HepG2 (cell line): Measurements from ENCODE around the gene SMCO1. TPM values are rescaled to one million over a fixed set of nuclear protein-coding genes. Genes with fewer than 3 reads are reported as not detected.

Experiments used
- ATAD3A ChIP-seq: sonication (generic); formaldehyde crosslinking; IDR thresholded peaks from 2 replicates; pipeline ENCODE4 v1.4.0; 2020; ENCODE audit warnings: missing genetic modification reagents
- ATRX ChIP-seq: sonication (generic); formaldehyde crosslinking; IDR thresholded peaks from 2 replicates; pipeline ENCODE4 v1.4.0; 2020; ENCODE audit warnings: missing genetic modification reagents, borderline replicate concordance
- CBFB ChIP-seq: sonication (generic); formaldehyde crosslinking; IDR thresholded peaks from 2 replicates; pipeline ENCODE4 v1.4.0; 2020; ENCODE audit warnings: missing genetic modification reagents
- CEBPB ChIP-seq: IDR thresholded peaks from 2 replicates; pipeline ENCODE4 v1.6.1; 2011; ENCODE audit warnings: low read depth, low read length, improper control_type of control experiment, borderline replicate concordance
- GABPA ChIP-seq, 2 experiments: IDR thresholded peaks; 2 replicates each; pipeline ENCODE4 v1.6.1; 2011 to 2016; ENCODE audit warnings: low read depth in 2 of 2, low read length in 1 of 2, missing biosample characterization in 1 of 2, missing genetic modification characterization in 1 of 2
- PRMT3 ChIP-seq: sonication (generic); formaldehyde crosslinking; IDR thresholded peaks from 2 replicates; pipeline ENCODE4 v1.8.1; 2022; ENCODE audit warnings: low read depth, mild to moderate bottlenecking, moderate library complexity, missing genetic modification reagents, borderline replicate concordance
- REL ChIP-seq: sonication (generic); formaldehyde crosslinking; conservative IDR thresholded peaks from 2 replicates; pipeline ENCODE4 v1.8.0; 2022; ENCODE audit warnings: mild to moderate bottlenecking, missing genetic modification reagents, moderate library complexity
- SKI ChIP-seq: fragments of 450-650 bp; IDR thresholded peaks from one replicate; pipeline ENCODE4 v1.6.1; 2018; ENCODE audit warnings: mild to moderate bottlenecking; ENCODE audit not compliant: partially characterized antibody
- ZC3H13 ChIP-seq: sonication (generic); formaldehyde crosslinking; IDR thresholded peaks from 2 replicates; pipeline ENCODE4 v1.8.1; 2023; ENCODE audit warnings: mild to moderate bottlenecking, missing genetic modification reagents, moderate library complexity
- ZNF552 ChIP-seq: sonication (generic); formaldehyde crosslinking; IDR thresholded peaks from 2 replicates; pipeline ENCODE4 v1.9.0; 2022; ENCODE audit warnings: missing genetic modification reagents, mild to moderate bottlenecking, borderline replicate concordance
- ZNF747 ChIP-seq: sonication (generic); formaldehyde crosslinking; IDR thresholded peaks from 2 replicates; pipeline ENCODE4 v1.8.1; 2023; ENCODE audit warnings: missing genetic modification reagents, mild to moderate bottlenecking, borderline replicate concordance
- polyA plus RNA-seq, 8 experiments: library from polyadenylated mRNA; depleted of rRNA in 3 of 8; stranded (reverse) in 7 of 8; unstranded in 1 of 8; fragments of >200 nt; fragmentation: Illumina TruSeq in 4 of 8; extraction: Trizol in 4 of 8; gene quantifications; 2 replicates each; pipeline versions ENCODE4 v1.2.1 to v1.2.3, GENCODE V29; 2011 to 2016; ENCODE audit warnings: low read depth in 4 of 8, missing spikeins in 1 of 8, mixed read lengths in 1 of 8; ENCODE audit not compliant: insufficient read depth in 1 of 8
- total RNA-seq, 5 experiments: library from RNA; depleted of rRNA; stranded (reverse); fragments of >200 nt; fragmentation: Illumina TruSeq; extraction: Trizol; gene quantifications; 2 replicates each; pipeline ENCODE4 v1.2.3, GENCODE V29; 2016; ENCODE audit warnings: low read depth in 1 of 5
- TF ChIP-seq, protein P1 (sequence below): sonication (generic); formaldehyde crosslinking; conservative IDR thresholded peaks from 2 replicates; pipeline ENCODE4 v1.8.0; 2022; ENCODE audit warnings: mild to moderate bottlenecking, moderate library complexity, missing genetic modification reagents
- TF ChIP-seq, protein P2 (sequence below): sonication (generic); formaldehyde crosslinking; IDR thresholded peaks from 2 replicates; pipeline ENCODE4 v1.8.1; 2023; ENCODE audit warnings: mild to moderate bottlenecking, missing genetic modification reagents
- TF ChIP-seq, protein P3 (sequence below): sonication (generic); formaldehyde crosslinking; IDR thresholded peaks from 2 replicates; pipeline ENCODE4 v1.8.1; 2023; ENCODE audit warnings: mild to moderate bottlenecking, inconsistent platforms, moderate library complexity, missing genetic modification reagents, borderline replicate concordance
- TF ChIP-seq, protein P4 (sequence below): sonication (generic); formaldehyde crosslinking; IDR thresholded peaks from 2 replicates; pipeline ENCODE4 v1.4.0; 2020; ENCODE audit warnings: mild to moderate bottlenecking, missing genetic modification reagents
- TF ChIP-seq, protein P5 (sequence below): sonication (generic); formaldehyde crosslinking; IDR thresholded peaks from 2 replicates; pipeline ENCODE4 v1.9.0; 2021; ENCODE audit warnings: missing genetic modification reagents, mild to moderate bottlenecking, borderline replicate concordance
- TF ChIP-seq, protein P6 (sequence below): sonication (generic); formaldehyde crosslinking; IDR thresholded peaks from 2 replicates; pipeline ENCODE4 v1.4.0; 2020; ENCODE audit warnings: mild to moderate bottlenecking, missing genetic modification reagents

The SMCO1 gene
- total and polyA plus RNA-seq, 2 of the 13 experiments (the other 11 are each of a cell fraction or from before 2014, with no cell fraction given): not detected

DNA sequence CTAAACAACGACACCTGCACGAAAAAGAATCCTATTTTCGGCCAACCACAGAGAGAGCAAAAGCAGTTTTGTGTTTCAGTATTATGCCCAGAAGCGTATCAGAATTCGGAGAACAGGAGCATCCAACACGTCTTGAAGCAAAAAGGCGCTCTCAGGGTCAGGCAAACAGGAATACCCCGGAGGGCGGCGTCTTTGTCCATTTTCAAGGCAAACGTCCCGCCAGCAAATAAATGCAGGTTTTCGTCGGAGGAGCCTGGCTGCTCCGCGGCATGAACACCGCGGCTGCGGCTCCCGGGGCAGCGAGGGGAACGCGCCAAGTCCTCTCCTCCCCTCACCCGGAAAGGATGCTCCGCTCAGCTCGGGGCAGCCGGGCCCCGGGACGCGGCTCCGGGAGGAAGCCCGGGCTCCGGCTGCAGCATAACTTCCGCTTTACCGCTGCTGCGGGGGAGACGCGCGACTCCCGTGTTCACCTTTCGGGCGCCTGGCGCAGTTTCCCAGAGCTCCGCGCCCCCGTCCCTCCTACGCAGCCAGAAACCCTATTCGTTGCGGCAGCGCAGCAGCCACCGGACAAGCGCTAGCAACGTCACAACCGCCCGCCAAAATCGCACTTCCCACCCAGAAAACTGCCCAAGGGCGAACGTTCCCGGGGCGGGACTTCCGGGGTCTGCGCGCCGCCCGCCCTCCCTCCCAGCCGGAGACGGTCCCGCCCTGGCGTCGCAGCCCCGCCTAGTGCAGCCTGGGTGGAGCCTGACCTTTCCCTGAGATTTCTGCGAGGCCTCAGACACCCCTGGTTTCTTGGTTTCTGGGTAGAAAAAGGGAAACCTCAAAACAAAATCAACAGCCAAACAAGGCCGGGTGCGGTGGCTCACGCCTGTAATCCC lies 11.7 kb downstream of the SMCO1 start, which contains the start of gene RNF168 (continued):
- TF ChIP-seq, protein P1, sequence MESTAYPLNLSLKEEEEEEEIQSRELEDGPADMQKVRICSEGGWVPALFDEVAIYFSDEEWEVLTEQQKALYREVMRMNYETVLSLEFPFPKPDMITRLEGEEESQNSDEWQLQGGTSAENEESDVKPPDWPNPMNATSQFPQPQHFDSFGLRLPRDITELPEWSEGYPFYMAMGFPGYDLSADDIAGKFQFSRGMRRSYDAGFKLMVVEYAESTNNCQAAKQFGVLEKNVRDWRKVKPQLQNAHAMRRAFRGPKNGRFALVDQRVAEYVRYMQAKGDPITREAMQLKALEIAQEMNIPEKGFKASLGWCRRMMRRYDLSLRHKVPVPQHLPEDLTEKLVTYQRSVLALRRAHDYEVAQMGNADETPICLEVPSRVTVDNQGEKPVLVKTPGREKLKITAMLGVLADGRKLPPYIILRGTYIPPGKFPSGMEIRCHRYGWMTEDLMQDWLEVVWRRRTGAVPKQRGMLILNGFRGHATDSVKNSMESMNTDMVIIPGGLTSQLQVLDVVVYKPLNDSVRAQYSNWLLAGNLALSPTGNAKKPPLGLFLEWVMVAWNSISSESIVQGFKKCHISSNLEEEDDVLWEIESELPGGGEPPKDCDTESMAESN (CRISPR knock-in tag): peak; percentile 62; the same call in 1 of the 2 replicates
- TF ChIP-seq ATAD3A (CRISPR knock-in tag) (no peak), CEBPB (no peak), PRMT3 (no peak), REL (CRISPR knock-in tag) (no peak; the same call in 1 of the 2 replicates), SKI (peak; percentile 45), ZNF552 (CRISPR knock-in tag) (no peak), ZC3H13 (CRISPR knock-in tag) (peak; percentile 43; the same call in 1 of the 2 replicates), ATRX (CRISPR knock-in tag) (no peak), ZNF747 (no peak; the same call in 1 of the 2 replicates), CBFB (CRISPR knock-in tag) (peak; percentile 39; the same call in 1 of the 2 replicates), GABPA (IDR thresholded peaks at IDR 0.05; ENCODE audit: low read depth, low read length) (peak; percentile 80), GABPA (CRISPR knock-in tag; IDR thresholded peaks at IDR 0.05; ENCODE audit: low read depth) (peak; percentile 95)
- TF ChIP-seq, protein P2, sequence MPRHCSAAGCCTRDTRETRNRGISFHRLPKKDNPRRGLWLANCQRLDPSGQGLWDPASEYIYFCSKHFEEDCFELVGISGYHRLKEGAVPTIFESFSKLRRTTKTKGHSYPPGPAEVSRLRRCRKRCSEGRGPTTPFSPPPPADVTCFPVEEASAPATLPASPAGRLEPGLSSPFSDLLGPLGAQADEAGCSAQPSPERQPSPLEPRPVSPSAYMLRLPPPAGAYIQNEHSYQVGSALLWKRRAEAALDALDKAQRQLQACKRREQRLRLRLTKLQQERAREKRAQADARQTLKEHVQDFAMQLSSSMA (CRISPR knock-in tag): no peak
- TF ChIP-seq, protein P3, sequence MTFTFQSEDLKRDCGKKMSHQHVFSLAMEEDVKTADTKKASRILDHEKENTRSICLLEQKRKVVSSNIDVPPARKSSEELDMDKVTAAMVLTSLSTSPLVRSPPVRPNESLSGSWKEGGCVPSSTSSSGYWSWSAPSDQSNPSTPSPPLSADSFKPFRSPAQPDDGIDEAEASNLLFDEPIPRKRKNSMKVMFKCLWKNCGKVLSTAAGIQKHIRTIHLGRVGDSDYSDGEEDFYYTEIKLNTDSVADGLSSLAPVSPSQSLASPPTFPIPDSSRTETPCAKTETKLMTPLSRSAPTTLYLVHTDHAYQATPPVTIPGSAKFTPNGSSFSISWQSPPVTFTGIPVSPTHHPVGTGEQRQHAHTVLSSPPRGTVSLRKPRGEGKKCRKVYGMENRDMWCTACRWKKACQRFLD (CRISPR knock-in tag): 0 out of 2 replicates have a peak, but pooled peaks have one; percentile 8
- TF ChIP-seq, protein P4, sequence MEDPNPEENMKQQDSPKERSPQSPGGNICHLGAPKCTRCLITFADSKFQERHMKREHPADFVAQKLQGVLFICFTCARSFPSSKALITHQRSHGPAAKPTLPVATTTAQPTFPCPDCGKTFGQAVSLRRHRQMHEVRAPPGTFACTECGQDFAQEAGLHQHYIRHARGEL (CRISPR knock-in tag): no peak
- TF ChIP-seq, protein P5, sequence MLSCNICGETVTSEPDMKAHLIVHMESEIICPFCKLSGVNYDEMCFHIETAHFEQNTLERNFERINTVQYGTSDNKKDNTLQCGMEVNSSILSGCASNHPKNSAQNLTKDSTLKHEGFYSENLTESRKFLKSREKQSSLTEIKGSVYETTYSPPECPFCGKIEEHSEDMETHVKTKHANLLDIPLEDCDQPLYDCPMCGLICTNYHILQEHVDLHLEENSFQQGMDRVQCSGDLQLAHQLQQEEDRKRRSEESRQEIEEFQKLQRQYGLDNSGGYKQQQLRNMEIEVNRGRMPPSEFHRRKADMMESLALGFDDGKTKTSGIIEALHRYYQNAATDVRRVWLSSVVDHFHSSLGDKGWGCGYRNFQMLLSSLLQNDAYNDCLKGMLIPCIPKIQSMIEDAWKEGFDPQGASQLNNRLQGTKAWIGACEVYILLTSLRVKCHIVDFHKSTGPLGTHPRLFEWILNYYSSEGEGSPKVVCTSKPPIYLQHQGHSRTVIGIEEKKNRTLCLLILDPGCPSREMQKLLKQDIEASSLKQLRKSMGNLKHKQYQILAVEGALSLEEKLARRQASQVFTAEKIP (CRISPR knock-in tag): no peak
- TF ChIP-seq, protein P6, sequence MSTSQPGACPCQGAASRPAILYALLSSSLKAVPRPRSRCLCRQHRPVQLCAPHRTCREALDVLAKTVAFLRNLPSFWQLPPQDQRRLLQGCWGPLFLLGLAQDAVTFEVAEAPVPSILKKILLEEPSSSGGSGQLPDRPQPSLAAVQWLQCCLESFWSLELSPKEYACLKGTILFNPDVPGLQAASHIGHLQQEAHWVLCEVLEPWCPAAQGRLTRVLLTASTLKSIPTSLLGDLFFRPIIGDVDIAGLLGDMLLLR (CRISPR knock-in tag): no peak
